GM12878 (cell line): ENCODE results near the gene PDK1. TPM values are rescaled to one million over a fixed set of nuclear protein-coding genes. Genes with fewer than 3 reads are reported as not detected.

Experiments used
- ATAC-seq: fragments of 200-7000 bp; cut with Tn5 transposase; 3 replicates; pipeline ENCODE4 v1.9.1; 2020; ENCODE audit warnings: mild to moderate bottlenecking, moderate library complexity
- BruUV-seq: library from RNA; stranded (reverse); fragments of 400-500 nt; replicated peaks from 2 replicates; lab custom pipeline; 2021; lab: Mats Ljungman, UMichigan
- CTCF ChIA-PET: fragments of 300-600 bp; sonication (Branson Sonifier 250); formaldehyde crosslinking; extraction: SDS; loops from one replicate; lab custom pipeline; 2021; ENCODE audit warnings: inconsistent platforms; lab: Yijun Ruan, JAX
- POLR2A ChIA-PET: fragments of 350-600 bp; formaldehyde crosslinking; extraction: SDS; loops from one replicate; lab custom pipeline; 2021; ENCODE audit warnings: inconsistent platforms; lab: Charles Lee
- RAD21 ChIA-PET: fragments of 300-600 bp; sonication (Branson Sonifier 250); formaldehyde crosslinking; loops from one replicate; lab custom pipeline; 2023; ENCODE audit warnings: antibody characterized with exemption; ENCODE audit not compliant: unreplicated experiment; lab: Charles Lee
- SMC1A ChIA-PET: fragments of 300-600 bp; sonication (Branson Sonifier 250); formaldehyde crosslinking; loops from one replicate; lab custom pipeline; 2023; ENCODE audit not compliant: unreplicated experiment, uncharacterized antibody; lab: Charles Lee
- DNase-seq: peaks from one replicate; pipeline ENCODE4 v3.0.0-alpha.2; 2011; ENCODE audit warnings: low read depth, low spot score
- FAIRE-seq: peaks from 3 replicates; lab custom pipeline; 2011; peaks lifted over from hg19 to GRCh38; lab: Jason Lieb, UNC
- H2AFZ ChIP-seq: 2 replicates; pipeline ENCODE4 v1.6.0; 2011; ENCODE audit warnings: low read depth, low read length, control low read depth; ENCODE audit not compliant: control insufficient read depth
- H3K27ac ChIP-seq: 2 replicates; pipeline ENCODE4 v1.5.1; 2011; ENCODE audit warnings: control low read depth; ENCODE audit not compliant: control insufficient read depth, insufficient read depth
- H3K27me3 ChIP-seq, 2 experiments: replicated peaks in 1 of 2; 2 replicates each; pipeline versions ENCODE4 v1.6.0 to v1.6.1; 2011; ENCODE audit warnings: low read length in 1 of 2; ENCODE audit not compliant: control insufficient read depth in 2 of 2, insufficient read depth in 2 of 2
- H3K36me3 ChIP-seq, 2 experiments: 2 replicates each; pipeline ENCODE4 v1.5.1; 2011; ENCODE audit warnings: low read length in 1 of 2; ENCODE audit not compliant: control insufficient read depth in 2 of 2, insufficient read depth in 2 of 2
- H3K4me1 ChIP-seq: 2 replicates; pipeline ENCODE4 v1.6.1; 2011; ENCODE audit warnings: mild to moderate bottlenecking, low read length, moderate library complexity, mixed read lengths; ENCODE audit not compliant: control insufficient read depth, insufficient read depth
- H3K4me2 ChIP-seq: 2 replicates; pipeline ENCODE4 v1.6.0; 2011; ENCODE audit warnings: control low read depth; ENCODE audit not compliant: control insufficient read depth, insufficient read depth
- H3K4me3 ChIP-seq: fragments of 200-600 bp; sonication (generic); 2 replicates; pipeline ENCODE4 v1.5.1; 2016
- H3K79me2 ChIP-seq: 2 replicates; pipeline ENCODE4 v1.6.0; 2011; ENCODE audit warnings: low read length; ENCODE audit not compliant: control insufficient read depth, insufficient read depth
- H3K9ac ChIP-seq: 2 replicates; pipeline ENCODE4 v1.8.0; 2011; ENCODE audit warnings: low read length, control low read depth, mixed read lengths; ENCODE audit not compliant: control insufficient read depth, insufficient read depth
- H3K9me3 ChIP-seq: replicated peaks from 3 replicates; pipeline ENCODE4 v1.5.1; 2011; ENCODE audit warnings: mild to moderate bottlenecking, low read length; ENCODE audit not compliant: control insufficient read depth, insufficient read depth
- H4K20me1 ChIP-seq: 2 replicates; pipeline ENCODE4 v1.6.0; 2011; ENCODE audit not compliant: control insufficient read depth, insufficient read depth
- ASH2L ChIP-seq: fragments of 300-600, 200-600 bp; sonication (generic); IDR thresholded peaks from 2 replicates; pipeline ENCODE4 v1.6.1; 2017; ENCODE audit warnings: low read depth, mild to moderate bottlenecking, borderline replicate concordance
- BCL3 ChIP-seq: IDR thresholded peaks from 2 replicates; pipeline ENCODE4 v1.6.1; 2011; ENCODE audit warnings: borderline replicate concordance, low read depth, mild to moderate bottlenecking, moderate library complexity, low read length; ENCODE audit not compliant: insufficient read depth, poor library complexity, severe bottlenecking
- CBFB ChIP-seq: IDR thresholded peaks from 2 replicates; pipeline ENCODE4 v1.6.1; 2016; ENCODE audit warnings: antibody characterized with exemption, low read depth
- CBX5 ChIP-seq: sonication (generic); IDR thresholded peaks from 2 replicates; pipeline ENCODE4 v1.6.1; 2016; ENCODE audit warnings: low read depth, moderate library complexity, mild to moderate bottlenecking, inconsistent platforms
- CHD4 ChIP-seq: fragments of 200-600 bp; sonication (generic); IDR thresholded peaks from 2 replicates; pipeline ENCODE4 v1.6.1; 2016; ENCODE audit warnings: mild to moderate bottlenecking
- ELK1 ChIP-seq: IDR thresholded peaks from 2 replicates; pipeline ENCODE4 v1.6.1; 2012; ENCODE audit warnings: low read depth, low read length, improper control_type of control experiment
- EP300 ChIP-seq, 2 experiments: fragments of 150-350 bp in 1 of 2; IDR thresholded peaks; 2 replicates each; pipeline ENCODE4 v1.6.1; 2011 to 2012; ENCODE audit warnings: low read depth in 2 of 2, low read length in 2 of 2, borderline replicate concordance in 1 of 2, improper control_type of control experiment in 1 of 2, inconsistent platforms in 1 of 2; ENCODE audit not compliant: control insufficient read depth in 1 of 2
- ESRRA ChIP-seq: IDR thresholded peaks from 2 replicates; pipeline ENCODE4 v1.6.1; 2012; ENCODE audit warnings: mild to moderate bottlenecking, low read length, improper control_type of control experiment
- MTA3 ChIP-seq: IDR thresholded peaks from 2 replicates; pipeline ENCODE4 v1.6.1; 2012; ENCODE audit warnings: low read length, inconsistent platforms, borderline replicate concordance
- RAD21 ChIP-seq: IDR thresholded peaks from 2 replicates; pipeline ENCODE4 v1.6.1; 2011; ENCODE audit warnings: mild to moderate bottlenecking, low read depth, low read length, moderate library complexity; ENCODE audit not compliant: insufficient read depth
- RELB ChIP-seq: fragments of 450-650 bp; IDR thresholded peaks from 2 replicates; pipeline ENCODE4 v1.6.1; 2017; ENCODE audit warnings: low read depth, mild to moderate bottlenecking, moderate library complexity
- RFX5 ChIP-seq: IDR thresholded peaks from 2 replicates; pipeline ENCODE4 v1.6.1; 2011; ENCODE audit warnings: low read depth, low read length, improper control_type of control experiment
- SPI1 ChIP-seq: IDR thresholded peaks from 2 replicates; pipeline ENCODE4 v1.6.1; 2011; ENCODE audit warnings: low read depth, mild to moderate bottlenecking, low read length, moderate library complexity, borderline replicate concordance; ENCODE audit not compliant: insufficient read depth
- YY1 ChIP-seq: IDR thresholded peaks from 2 replicates; pipeline ENCODE4 v1.6.1; 2011; ENCODE audit warnings: low read depth, mild to moderate bottlenecking, low read length
- ZBTB40 ChIP-seq: fragments of 450-650 bp; IDR thresholded peaks from 2 replicates; pipeline ENCODE4 v1.6.1; 2016; ENCODE audit warnings: mild to moderate bottlenecking, moderate library complexity, borderline replicate concordance
- ZNF622 ChIP-seq: fragments of 450-650 bp; IDR thresholded peaks from 2 replicates; pipeline ENCODE4 v1.6.1; 2017; ENCODE audit warnings: mild to moderate bottlenecking, inconsistent platforms
- WGBS: methylation state at CpG from one replicate; pipeline ENCODE4 v1.1.6; 2016; ENCODE audit warnings: low lambda C conversion rate; ENCODE audit not compliant: insufficient replicate concordance, insufficient coverage; ENCODE audit errors: missing lambda C conversion rate; 5-methylcytosine and 5-hydroxymethylcytosine counted together
- in situ Hi-C: fragments of 300-500 bp; cut with MboI; formaldehyde crosslinking; loops from 9 replicates; pipeline ENCODE4 v1.14.3; 2018; ENCODE audit warnings: mixed read lengths
- intact Hi-C: fragments of 100-400 bp; cut with micrococcal nuclease; formaldehyde crosslinking; loops from one replicate; pipeline ENCODE4 v1.14.2; 2022; ENCODE audit not compliant: unreplicated experiment
- polyA plus RNA-seq, 11 experiments: library from polyadenylated mRNA; depleted of rRNA in 4 of 11; unstranded in 6 of 11; stranded (reverse) in 5 of 11; fragments of >200 nt; fragmentation: Nextera tagmentation in 4 of 11; fragmentation: Illumina TruSeq in 1 of 11; extraction: Ambion mirVana in 4 of 11; extraction: Trizol in 1 of 11; gene quantifications; 1 replicate in 1 of 11; 2 replicates in 10 of 11; pipeline versions ENCODE4 v1.2.1 to v1.2.3, GENCODE V29; 2011 to 2016; ENCODE audit warnings: inconsistent platforms in 2 of 11, missing spikeins in 2 of 11, low read depth in 1 of 11
- total RNA-seq, 4 experiments: library from RNA; depleted of rRNA in 3 of 4; stranded (reverse); fragments of >200 nt in 3 of 4; fragmentation: Illumina TruSeq in 1 of 4; extraction: Trizol in 1 of 4; gene quantifications; 2 replicates each; pipeline versions ENCODE4 v1.2.1 to v1.2.3, GENCODE V29; 2013 to 2021

Gene PDK1
- total and polyA plus RNA-seq, 10 of the 15 experiments (the other 5 are each of a cell fraction or from before 2014, with no cell fraction given): 5.3 to 128 (median 17.1) TPM

GRCh38 chr2:172623249-172623965 lies 67.5 kb downstream of the PDK1 start:
- intact Hi-C loops: no loop called here
- no peaks in the 10 kb centered on the region for H3K27me3 ChIP-seq
- no peak for FAIRE-seq
- in situ Hi-C loops: no loop called here
- DNase-seq: no peak
- 96% methylated on average over 1 of the region's 1 CpG for WGBS
- no peak overlapping the region for H3K4me3 ChIP-seq
- H3K36me3 ChIP-seq: no peaks in the 10 kb centered on the region
- H2AFZ ChIP-seq: no peak overlapping the region
- H3K4me1 ChIP-seq: no peaks in the 10 kb centered on the region
- SMC1A ChIA-PET: no interaction called here
- RAD21 ChIA-PET: no interaction called here
- no TSS peak for BruUV-seq
- no peaks in the 10 kb centered on the region for H3K9me3 ChIP-seq
- no peak for ATAC-seq
- POLR2A ChIA-PET: no interaction called here
- H3K79me2 ChIP-seq: no peaks in the 10 kb centered on the region
- no peak overlapping the region for H3K9ac ChIP-seq
- CTCF ChIA-PET: no interaction called here
- H3K27ac ChIP-seq: no peak overlapping the region
- H4K20me1 ChIP-seq: no peaks in the 10 kb centered on the region
- H3K4me2 ChIP-seq: no peak overlapping the region
- TF ChIP-seq EP300 (IDR thresholded peaks at IDR 0.05; ENCODE audit: borderline replicate concordance in 1 of 2, control insufficient read depth in 1 of 2, low read depth in 2 of 2, low read length in 2 of 2) (no peak), RELB (no peak), BCL3 (no peak), ZBTB40 (no peak), RAD21 (no peak), ELK1 (no peak), RFX5 (no peak), YY1 (no peak), ESRRA (no peak), CHD4 (no peak), CBFB (no peak), ZNF622 (no peak), MTA3 (no peak), ASH2L (no peak), CBX5 (no peak), SPI1 (no peak)
